ENCODE results near the gene E2F6.

Gene E2F6, protein sequence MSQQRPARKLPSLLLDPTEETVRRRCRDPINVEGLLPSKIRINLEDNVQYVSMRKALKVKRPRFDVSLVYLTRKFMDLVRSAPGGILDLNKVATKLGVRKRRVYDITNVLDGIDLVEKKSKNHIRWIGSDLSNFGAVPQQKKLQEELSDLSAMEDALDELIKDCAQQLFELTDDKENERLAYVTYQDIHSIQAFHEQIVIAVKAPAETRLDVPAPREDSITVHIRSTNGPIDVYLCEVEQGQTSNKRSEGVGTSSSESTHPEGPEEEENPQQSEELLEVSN

DNA sequence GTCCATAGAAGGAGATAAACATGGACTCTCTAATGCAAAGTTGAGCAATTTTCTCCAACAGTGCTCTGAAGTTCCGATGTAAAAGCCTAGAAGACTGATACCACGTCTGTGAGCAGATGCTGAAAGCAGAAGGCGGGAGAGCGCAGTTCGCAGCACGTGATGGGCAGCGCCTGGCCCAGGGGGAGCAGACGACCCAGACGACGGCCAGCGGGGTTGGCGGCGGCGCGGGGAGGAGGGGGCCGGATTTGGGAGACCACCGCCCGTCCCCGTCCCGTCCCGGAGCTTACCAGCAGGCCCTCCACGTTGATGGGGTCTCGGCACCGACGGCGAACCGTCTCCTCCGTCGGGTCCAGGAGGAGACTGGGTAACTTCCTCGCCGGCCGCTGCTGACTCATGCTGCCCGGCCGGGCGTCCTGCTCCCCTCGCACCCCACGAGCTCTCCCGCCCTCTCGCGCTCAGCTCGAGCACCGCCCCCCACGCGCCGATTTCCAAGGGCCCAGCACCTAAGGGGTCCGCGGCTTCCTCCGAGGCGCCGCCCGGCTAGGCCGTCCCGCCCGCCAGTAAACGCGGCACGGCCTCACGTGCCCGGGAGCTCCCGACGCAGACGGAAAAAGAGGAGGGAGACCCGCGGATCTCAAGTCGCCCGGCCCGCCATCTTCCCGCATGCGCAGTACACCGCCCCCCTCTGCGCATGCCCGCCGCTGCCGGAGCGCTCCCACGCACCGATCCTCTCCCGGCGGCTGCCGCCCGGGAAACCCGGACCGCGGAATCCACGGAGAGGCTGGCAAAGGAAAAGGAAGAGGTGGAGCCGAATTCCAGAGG lies at the start of gene E2F6:
Gene E2F6 (minus strand): TSS at position 677 of the 822 bp plus-strand sequence. CDS start 282 bp downstream, at position 395.
- DNase-seq: peak; percentile 88

DNA sequence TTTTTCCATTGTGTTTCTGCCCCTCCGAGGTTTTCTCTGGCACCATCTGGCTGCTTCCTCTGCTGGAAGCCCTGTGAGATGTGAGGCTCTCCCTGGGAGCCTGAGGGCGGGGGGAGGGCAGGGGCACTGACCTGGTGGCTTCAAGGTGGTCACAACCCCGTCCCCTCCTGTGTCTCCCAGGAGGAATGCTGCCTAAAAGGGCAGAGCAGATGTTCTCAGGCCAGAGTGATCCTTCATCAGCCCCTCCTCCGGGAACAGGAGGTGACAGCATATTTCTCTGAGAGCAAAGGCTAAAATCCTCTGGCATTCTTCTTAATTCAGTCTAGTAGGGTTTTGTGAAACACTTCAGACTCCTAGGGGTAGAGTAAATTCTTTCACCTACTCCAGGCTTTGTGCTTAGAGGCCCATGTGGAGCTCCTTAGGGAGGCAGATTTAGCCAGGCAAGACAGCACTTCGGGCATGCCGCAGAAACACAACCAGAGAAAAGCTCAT lies 49.6 kb upstream of the E2F6 start:
- no peak for DNase-seq

GRCh38 chr2:11514904-11515303 lies 48.9 kb upstream of the E2F6 start:
- DNase-seq: no peak

- no peak for DNase-seq
Observed at GRCh38 chr2:11514081-11514730, 48.2 kb upstream of the E2F6 start.

- DNase-seq: no peak
Observed at GRCh38 chr2:11513319-11513718, 47.4 kb upstream of the E2F6 start.

DNA sequence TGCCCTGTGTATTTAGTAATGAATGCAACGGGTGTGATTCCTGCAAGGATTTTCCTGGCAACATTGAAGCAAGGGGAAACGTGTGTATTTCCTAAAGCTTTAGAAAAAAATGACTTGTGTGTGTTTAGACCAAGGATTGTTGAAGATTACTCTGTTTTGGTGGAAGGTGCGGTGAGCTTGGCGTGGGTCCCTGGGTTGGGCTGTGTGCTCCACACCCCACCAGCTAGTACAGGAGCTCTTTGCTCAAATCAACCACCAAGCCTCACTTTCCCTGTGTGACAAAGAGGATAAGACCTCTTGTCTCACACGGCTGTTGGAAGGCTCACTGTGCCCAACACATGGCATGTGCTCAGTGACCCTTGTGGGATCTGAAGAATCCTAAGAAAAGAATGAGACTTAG lies 46.5 kb upstream of the E2F6 start:
- DNase-seq: no peak

GRCh38 chr2:11509657-11510360 lies 43.8 kb upstream of the E2F6 start:
- no peak for DNase-seq

DNA sequence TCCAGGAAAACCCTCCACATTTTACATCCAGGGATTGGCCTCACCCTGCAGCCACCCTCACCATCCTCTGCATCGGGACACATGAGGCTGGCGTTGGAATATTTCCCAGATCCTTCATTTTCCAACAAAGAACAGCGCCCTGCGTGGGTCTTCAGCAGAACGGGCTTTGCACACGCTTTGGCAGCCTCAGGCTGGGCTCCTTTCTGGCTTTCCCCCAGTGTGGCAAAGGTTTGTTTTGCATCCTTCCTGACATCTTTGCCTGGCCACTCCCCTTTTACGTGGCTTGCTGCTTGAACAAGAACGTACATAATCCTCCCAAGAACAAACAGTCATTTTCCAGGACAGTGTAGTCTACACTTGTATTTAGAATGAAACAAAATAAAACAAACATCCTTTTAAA lies 42.3 kb upstream of the E2F6 start:
- no peak for DNase-seq

GRCh38 chr2:11507517-11507916 lies 41.6 kb upstream of the E2F6 start:
- no peak for DNase-seq

- no peak for DNase-seq
Observed at GRCh38 chr2:11506611-11506969, 40.6 kb upstream of the E2F6 start.

DNA sequence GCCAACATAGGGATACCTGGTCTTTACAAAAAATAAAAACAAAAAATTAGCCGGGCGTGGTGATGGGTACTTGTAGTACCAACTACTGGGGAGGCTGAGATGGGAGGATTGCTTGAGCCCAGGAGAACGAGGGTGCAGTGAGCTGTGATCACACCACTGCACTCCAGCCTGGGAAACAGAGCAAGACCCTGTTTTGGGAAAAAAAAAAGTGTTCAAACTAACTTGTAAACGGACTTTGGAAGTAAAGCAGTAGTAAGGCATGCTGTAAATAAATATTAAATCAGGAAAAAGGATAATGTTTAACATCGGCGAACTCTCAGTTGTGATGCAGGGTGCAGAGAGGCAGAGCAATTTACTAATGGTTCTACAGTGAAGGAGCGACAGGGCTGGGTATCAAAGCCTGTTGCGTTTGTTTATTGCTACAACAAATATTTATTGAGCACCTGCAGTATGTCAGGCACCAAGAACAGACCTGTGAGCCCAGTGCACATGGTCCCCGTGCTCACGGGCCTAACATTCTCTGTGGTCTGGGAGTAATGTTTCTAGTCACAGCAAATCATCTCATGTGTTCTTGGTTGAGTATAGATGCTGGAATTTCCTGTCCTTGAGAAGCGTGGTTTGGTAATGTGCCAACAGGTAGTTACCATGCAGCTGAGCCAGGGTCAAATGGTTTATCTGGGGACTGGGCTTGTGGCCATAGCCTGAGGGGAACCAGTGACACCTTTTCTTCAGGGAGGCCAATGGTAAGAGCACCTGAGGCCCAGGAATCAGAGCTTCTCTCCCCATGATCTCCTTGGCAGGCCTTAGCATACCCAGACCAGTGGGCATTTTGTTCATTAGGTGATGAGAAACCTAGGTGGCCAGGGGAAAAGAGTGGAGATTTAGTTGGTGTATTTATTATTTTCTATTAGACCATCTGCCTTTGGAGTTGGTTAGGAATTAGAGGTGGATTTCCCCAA lies 40.0 kb upstream of the E2F6 start:
- DNase-seq: no peak

DNA sequence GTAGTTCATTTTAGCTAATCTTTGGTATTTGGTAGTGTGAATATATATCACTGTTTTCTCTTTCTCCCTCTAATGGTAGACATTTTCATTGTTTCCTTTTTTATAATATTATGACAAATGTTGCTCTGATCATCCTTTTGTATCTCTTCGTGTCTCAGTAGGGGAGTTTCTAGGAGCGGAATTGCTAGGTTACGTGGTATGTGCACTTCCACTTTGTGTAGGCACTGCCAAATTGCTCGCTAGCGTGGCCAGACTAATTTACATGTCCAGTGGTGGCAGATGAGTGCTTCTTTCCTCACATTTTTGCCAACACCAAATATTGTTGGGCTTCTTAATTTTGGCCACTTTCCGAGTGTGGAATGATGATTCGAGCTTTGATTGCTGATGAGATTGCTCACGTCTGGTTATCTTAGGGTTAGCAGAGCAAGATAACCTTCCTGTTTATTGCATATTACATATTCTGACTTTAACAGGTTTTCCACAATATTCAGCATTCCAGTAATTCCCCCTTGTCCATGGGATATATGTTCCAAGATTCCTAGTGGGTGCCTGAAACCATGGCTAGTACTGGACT lies 37.5 kb upstream of the E2F6 start:
- no peak for DNase-seq

DNA sequence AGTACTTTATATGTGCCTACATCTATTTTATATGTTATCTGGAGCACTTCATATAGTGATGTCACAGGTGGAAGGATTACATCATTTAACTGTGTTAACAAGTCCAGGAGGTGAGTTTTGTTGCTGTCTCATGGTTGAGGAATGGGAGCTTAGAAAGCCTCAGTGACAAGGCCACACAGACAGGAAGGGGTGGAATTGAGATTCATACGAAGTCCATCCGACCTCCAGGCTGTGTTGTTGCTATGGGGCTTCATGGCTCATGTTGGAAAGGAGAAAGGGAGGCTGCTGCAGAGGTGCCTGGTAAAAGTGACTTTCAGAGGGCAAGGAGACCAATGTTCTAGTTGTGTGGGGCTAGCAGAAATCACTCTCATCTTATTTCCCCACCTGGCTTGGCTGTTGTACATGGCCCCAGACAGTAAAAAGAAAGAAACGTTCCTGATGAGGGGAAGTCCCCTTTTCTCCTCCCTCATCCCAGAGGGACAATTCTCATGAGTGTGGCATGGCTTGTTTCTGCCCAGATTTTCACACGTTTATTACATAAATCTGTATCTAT lies 36.9 kb upstream of the E2F6 start:
- no peak for DNase-seq

GRCh38 chr2:11500702-11501303 lies 34.8 kb upstream of the E2F6 start:
- DNase-seq: no peak

DNA sequence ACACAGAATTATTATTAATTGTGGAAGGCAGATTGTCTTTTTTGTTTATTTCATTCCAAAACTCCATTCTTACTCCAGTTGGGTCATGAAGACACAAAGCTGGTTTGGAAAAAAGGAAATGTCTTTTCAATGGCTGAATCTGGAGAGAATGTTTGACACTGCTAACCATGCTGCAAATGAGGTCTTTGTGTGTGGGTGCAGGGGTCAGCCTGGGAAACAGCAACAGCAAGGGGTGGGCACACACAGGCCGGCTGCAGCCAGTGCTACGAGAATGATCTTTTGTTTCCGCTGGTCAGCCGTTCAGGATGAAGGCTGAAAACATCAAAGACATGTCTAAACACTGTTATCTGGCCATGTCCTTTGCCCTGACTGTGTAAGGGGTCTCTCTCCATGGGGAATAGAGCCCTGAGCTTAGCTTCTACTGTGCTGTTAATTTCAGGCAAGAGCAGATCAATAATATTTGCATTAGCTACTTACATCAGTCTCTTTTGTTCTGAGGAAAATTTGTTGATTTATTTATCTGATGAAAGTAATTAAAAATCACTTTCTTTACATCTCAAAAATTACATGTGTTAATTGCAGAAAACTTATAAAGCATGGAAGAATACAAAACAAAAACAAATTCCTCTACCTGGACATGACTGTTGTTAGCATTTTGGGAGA lies 33.3 kb upstream of the E2F6 start:
- DNase-seq: no peak

DNA sequence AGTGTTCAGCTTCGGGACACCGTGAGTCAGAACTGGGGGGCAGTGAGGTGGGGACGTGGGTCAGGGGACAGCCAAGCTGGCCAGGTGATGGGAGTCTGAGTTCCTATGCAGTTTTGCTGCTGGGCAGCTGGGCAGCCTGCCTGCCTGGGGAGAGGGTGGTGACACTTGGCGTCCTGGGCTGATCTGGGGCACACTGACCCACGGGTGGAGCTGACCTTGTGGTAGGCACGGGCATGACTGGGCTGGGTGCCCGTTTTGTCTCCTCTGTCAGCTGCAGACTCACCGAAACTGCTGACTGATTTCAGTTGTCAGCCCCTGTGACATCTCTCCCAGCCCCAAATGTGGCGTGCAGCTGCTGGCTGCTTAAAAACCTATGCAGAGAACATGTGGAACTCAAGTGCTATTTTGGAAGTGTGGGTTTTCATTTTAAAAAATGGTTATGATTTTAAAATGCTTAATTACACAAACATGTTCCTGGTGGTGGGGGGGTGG lies 32.6 kb upstream of the E2F6 start:
- no peak for DNase-seq

GRCh38 chr2:11495844-11496681 lies 30.1 kb upstream of the E2F6 start:
- no peak for DNase-seq

DNA sequence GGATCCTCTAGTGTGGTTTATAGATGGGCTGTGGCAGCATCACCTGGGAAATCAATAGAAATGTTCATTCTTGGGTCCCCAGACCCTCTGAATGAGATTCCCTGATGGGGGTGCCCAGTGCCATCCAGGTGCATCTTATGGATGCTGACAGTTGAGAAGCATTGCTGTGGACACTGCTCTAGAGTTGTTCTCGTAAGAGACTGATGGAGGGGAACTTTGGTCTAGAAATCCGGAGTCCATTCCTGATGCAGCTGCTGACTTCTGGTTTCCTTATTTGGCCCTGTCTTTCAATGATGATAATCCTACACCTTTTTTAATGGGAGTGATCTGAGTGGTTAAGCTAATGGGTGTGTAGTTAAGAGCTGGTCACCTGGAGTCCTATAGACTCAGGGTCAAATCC lies 28.3 kb upstream of the E2F6 start:
- no peak for DNase-seq

DNA sequence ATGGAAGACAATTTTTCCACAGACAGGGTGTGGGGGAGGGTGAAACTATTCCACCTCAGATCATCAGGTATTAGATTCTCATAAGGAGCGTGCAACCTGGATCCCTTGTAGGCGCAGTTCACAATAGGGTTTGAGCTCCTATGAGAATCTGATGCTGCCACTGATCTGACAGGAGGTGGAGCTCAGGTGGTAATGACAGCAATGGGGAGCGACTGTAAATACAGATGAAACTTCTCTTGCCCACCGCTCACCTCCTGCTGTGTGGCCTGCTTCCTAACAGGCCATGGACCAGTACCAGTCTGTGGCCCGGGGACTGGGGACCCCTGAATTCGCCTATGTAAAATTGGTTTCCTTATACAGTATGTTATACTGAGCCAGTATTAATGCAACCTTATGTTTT lies 27.3 kb upstream of the E2F6 start:
- no peak for DNase-seq
